Measurements from ENCODE around the gene ACTL7A. TPM values are rescaled to one million over a fixed set of nuclear protein-coding genes. Genes with fewer than 3 reads are reported as not detected.
"Not testable (repeated sequence)": the region's sequence is repeated elsewhere in the genome, so short reads cannot be mapped to it uniquely, and the experiment has no call there.

Gene ACTL7A
- total RNA-seq, 1 donor from 2014 or later: not detected

- DNase-seq (ENCODE audit: extremely low read depth, low read depth, low spot score): no peak
These were observed 14.4 kb downstream of the ACTL7A start for GRCh38 chr9:108876425-108876824.

DNA sequence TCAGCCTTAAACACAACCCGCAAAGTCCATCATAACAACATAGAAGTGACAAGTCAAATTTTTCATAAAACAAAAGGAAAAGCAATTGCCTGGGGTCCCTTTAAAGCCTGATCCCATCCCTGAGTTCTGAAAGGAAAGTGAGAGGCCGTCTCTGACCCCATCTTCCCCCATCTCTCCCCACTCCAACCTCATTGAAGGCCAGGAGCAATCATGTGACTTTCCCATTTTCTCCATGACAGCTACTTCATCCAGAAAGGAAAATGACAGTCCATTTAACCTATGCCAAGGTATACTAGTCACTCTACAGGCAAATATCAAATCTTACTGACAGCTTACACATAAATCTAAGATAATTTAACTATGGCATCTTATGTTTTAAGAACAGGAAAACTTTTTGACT lies 15.5 kb downstream of the ACTL7A start:
- DNase-seq (ENCODE audit: extremely low read depth, low read depth, low spot score): no peak

DNA sequence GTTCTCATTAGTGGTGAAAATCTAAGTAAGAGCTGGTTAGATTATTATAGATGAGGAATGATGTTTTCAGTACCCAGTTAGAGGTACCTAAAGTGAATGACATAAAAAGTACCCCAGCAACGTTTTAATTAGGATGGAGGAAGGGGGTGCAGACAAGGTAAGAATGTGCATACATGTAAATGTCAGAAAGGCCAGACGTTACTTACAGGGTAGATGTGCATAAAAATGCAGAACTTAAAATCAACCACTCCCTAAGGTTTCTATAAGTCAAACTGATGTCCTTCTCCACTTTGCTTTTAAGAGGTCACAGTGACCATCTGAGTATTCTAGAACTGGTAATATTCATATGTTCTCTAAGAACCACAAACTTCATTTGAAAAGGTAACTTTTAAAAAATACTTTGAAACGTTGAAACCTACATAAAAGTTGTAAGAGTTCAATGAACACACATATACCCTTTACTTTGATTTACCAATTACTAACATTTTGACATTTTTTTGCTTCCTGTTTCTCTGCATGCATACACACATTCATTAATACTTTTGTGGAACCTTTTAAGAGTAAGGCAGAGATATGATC lies 18.8 kb downstream of the ACTL7A start:
- DNase-seq (ENCODE audit: extremely low read depth, low read depth, low spot score): no peak

GRCh38 chr9:108882052-108882888 lies 20.2 kb downstream of the ACTL7A start:
- no peak for DNase-seq (ENCODE audit: extremely low read depth, low read depth, low spot score)

GRCh38 chr9:108883085-108883484 lies 21.0 kb downstream of the ACTL7A start:
- no peak for DNase-seq (ENCODE audit: extremely low read depth, low read depth, low spot score)

DNA sequence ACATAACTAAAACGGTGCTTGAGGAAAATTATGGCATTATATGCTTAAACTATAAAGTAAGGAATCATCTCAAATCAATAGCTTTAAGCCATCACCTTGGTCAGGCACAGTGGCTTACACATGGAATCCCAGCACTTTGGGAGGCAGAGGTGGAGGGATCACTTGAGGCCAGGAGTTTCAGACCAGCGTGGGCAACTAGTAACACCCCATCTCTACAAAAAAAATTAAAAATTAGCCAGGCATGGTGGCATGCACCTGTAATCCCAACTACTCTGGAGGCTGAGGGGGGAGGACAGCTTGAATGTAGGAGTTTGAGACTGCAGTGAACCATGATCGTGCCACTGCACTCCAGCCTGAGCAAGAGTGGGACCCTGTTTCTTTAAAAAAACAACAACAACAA lies 22.6 kb downstream of the ACTL7A start:
- no peak for DNase-seq (ENCODE audit: extremely low read depth, low read depth, low spot score)

DNA sequence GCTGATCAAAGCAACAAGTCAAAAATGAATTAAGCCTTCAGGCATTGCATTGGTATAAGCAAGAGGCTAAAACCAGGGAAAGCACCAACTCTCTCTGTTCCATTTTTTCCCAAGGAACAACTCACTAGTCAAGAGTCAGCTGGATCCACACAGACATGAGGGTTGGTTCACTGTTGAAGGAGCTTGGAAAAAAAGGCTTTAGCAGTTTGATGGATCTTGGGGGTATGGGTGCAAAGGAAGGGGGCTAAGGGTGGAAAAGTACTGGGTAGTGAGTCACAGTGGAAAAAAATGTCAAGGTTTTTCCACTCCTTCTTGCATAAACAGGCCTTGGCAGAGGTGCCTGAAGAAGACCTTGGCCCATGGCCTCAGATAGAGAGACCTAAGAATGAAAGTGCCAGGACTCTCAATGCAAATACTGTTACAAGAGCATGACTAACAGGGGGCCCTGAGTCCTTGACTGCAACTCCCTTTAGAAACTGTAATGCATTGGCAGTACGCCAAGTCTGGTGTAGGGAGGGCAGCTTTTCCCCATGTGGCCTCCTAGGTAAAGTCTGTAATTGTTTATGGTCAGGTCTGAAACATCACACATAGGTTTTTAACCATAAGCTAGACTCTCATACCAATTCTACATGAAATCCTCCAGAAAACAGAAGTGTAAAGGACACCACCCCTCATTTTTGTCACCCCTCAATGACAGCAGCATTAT lies 23.7 kb downstream of the ACTL7A start:
- peak; percentile 50 for DNase-seq (ENCODE audit: extremely low read depth, low read depth, low spot score)

GRCh38 chr9:108886594-108887271 lies 24.7 kb downstream of the ACTL7A start:
- DNase-seq (ENCODE audit: extremely low read depth, low read depth, low spot score): not testable (repeated sequence)

GRCh38 chr9:108889649-108890067 lies 27.6 kb downstream of the ACTL7A start:
- DNase-seq (ENCODE audit: extremely low read depth, low read depth, low spot score): no peak

DNA sequence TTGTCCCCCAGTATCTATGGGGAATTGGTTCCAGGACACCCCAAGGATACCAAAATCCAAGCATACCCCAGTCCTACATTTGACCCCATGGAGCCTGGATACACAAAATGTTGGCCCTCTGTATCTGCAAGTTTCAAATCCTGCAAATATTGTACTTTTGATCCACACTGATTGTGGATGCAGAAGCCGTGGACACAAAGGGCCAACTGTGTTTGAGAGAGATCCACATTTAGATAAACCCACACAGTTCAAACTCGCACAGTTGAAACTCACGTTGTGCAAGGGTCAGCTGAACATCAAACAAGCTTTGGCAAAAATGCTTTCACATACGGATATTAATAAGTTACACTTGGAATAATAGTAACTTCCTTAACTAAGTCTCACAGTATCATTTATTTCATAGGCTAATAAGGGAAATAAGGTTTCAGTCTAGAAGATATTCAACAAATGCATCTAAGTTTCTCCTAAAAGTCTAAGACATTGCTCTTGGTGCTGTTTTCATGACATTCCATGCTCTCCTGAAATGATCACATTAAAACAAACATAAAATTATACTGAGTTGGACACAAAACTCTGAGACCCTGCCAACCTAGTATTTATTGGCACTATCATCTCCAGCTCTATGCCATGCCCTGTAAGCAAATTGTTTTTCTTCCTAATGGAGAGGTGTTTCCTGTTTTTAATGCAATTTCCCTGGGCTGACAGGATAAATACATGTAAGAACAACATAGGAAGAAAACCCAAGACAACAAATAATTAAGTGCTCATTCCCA lies 32.3 kb downstream of the ACTL7A start:
- DNase-seq (ENCODE audit: extremely low read depth, low read depth, low spot score): no peak

GRCh38 chr9:108897324-108898096 lies 35.4 kb downstream of the ACTL7A start:
- no peak for DNase-seq (ENCODE audit: extremely low read depth, low read depth, low spot score)

DNA sequence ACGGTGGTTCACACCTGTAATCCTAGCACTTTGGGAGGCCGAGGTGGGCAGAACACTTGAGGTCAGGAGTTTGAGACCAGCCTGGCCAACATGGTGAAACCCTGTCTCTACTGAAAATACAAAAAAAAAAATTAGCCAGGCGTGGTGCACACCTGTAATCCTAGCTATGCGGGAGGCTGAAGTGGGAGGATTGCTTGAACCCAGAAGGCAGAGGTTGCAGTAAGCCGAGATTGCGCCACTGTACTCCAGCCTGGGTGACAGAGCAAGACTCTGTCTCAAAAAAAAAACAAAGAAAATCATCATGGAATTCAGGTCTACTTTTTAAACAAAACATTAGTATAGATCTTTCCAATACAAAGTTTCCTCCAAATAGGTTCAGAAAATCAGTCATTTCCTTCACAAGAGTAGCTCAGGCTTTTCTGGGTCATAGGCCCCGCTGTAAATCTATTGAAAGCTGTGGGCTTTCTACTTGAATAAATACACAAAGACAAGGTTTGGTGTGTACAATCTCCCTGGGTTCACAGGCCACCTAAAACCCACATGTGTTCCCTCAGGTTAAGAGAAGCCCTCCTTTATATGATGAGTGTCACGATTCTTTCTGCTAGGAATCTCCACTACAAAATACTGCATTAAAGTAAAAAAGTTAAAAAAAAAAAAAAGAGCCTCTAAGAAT lies 37.1 kb downstream of the ACTL7A start:
- not testable (repeated sequence) for DNase-seq (ENCODE audit: extremely low read depth, low read depth, low spot score)

GRCh38 chr9:108900176-108900575 lies 38.1 kb downstream of the ACTL7A start:
- no peak for DNase-seq (ENCODE audit: extremely low read depth, low read depth, low spot score)

GRCh38 chr9:108903420-108904103 lies 41.5 kb downstream of the ACTL7A start:
- no peak for DNase-seq (ENCODE audit: extremely low read depth, low read depth, low spot score)

GRCh38 chr9:108904161-108904560 lies 42.1 kb downstream of the ACTL7A start:
- no peak for DNase-seq (ENCODE audit: extremely low read depth, low read depth, low spot score)

- DNase-seq (ENCODE audit: extremely low read depth, low read depth, low spot score): no peak
These were observed 43.4 kb downstream of the ACTL7A start for GRCh38 chr9:108905494-108905893.

DNA sequence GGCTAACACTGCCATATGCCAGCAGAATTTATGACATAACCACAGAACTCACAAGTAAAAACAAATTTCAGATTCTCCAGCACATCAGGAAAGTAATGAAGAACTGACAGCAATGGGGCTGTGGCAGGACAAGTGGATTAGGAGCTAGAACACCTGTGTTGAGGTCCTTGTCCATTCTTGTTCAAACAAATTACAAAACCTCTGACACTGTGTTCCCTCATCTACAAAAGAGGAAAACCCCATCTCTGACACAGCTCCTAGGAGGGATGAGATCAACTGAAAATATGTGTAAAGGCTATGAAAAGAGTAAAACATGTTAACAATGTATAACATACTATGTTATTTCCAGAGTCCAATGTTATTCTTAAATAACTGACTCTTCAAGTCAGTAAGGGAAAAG lies 48.3 kb downstream of the ACTL7A start:
- DNase-seq (ENCODE audit: extremely low read depth, low read depth, low spot score): no peak

- no peak for DNase-seq (ENCODE audit: extremely low read depth, low read depth, low spot score)
These were observed 48.8 kb downstream of the ACTL7A start for GRCh38 chr9:108910914-108911313.

- no peak for DNase-seq (ENCODE audit: extremely low read depth, low read depth, low spot score)
These were observed 49.8 kb downstream of the ACTL7A start for GRCh38 chr9:108911820-108912219.

Data from glomerular endothelial cell (primary cell).